Smooth muscle cell of the coronary artery (primary cell): ENCODE measurements around the gene TMEM8B. TPM values are rescaled to one million over a fixed set of nuclear protein-coding genes. Genes with fewer than 3 reads are reported as not detected.

Experiments
- total RNA-seq: library from RNA; depleted of rRNA; stranded (reverse); fragments of >200 nt; gene quantifications from 2 replicates; pipeline ENCODE4 v1.2.3, GENCODE V29; 2014; ENCODE audit warnings: low replicate concordance

Gene TMEM8B
- total RNA-seq, result 1.6 and 2.3 TPM in 2 replicates

GRCh38 chr9:35829084-35829763 lies at the start of gene TMEM8B:
TSS of gene TMEM8B (plus strand) at chr9:35829228. CDS start at chr9:35829448, 220 bp downstream.

GRCh38 chr9:35791297-35791921 lies 37.6 kb upstream of the TMEM8B start, which contains the start of gene NPR2:
TSS of gene NPR2 (plus strand) at chr9:35791591. CDS start at chr9:35792409, 818 bp downstream.

DNA sequence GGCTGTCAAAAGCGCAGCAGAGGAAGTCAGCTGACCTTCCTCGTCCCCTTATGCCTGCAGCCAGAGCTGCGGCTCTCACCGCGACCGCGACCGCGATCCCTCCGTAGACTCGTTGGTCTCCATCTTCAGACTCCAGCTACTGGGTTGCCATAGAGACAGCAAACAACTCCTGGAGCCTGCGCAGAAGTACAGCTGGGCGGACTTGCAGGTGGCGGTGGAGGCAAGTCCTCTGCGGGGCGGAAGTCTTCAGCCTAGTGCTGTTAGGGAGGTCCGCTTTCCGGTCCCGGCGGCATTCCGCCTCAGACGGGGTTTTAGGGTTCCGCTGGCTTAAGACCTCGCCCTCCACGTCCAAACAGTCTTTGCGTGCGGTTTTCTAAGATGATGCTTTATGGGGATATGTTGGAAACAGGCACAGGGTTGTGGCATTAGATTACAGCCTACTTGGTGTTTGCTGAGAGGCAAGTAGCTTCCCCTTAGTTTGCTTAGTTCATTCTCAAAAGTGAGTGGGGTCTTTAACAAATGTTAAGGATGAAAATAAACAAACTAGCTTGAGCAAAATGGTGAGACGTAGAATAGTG lies 16.9 kb upstream of the TMEM8B start, which contains the start of gene SPAG8:
SPAG8 (minus strand) TSS at position 238 of the 578 bp plus-strand sequence; CDS start at position 123, 115 bp downstream.

DNA sequence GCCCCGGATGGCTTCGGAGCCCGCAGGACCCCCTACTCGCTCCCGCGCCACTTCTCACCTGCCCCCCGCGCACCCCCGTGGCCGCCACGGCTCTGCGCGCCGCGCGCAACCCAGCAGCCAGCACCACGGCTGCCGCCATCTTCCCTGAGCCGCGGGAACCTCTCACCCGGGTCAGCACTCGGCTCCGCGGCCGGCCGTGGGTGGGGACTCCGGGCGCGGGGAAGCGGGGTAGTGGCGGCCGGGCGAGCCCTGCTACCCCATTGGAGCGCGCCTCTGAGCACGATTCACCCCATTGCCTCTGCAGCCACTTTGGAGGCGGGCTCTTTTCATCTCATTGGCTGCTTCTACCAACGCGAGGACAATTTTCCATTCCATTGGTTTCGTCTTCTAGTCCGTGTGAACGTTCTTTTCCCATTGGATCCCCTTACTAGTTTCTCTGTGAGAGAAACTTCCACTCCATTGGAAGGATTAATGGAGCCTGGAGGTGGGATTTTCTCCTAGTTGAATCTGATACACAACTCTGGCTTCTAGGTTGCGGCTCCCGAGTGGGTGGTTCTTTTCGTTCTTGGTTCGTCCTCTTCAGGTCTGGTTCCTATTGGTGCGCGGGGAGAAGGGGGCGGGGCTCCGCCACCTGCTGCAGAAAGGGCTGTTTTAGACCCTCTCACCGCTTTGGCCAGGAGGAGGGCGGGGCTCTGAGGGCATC lies 14.0 kb upstream of the TMEM8B start, which contains the start of gene HINT2:
HINT2 (minus strand) TSS at position 202 of the 703 bp plus-strand sequence; CDS start at position 139, 63 bp downstream.

DNA sequence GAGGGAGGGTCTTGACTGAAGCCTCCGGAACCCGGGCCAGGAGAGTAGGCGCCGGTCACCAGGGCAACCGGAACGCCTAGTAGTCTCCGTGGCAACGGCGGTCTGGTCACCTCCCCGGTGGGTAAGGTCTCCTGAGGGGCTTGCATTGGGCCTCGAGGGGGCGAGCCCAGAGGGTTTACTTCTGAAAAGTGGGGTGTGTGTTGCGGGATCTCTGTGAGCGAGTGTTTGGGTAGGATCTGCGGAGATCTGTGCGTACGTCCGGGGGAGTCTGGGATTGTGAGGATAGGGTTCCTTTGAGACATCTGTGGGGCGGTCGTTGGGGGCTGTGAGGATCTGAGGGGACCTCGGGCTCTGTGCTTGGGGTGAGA lies 328 bp upstream of the TMEM8B start, which contains the start of gene FAM221B:
FAM221B (minus strand) TSS at position 17 of the 368 bp plus-strand sequence. CDS start 2,571 bp downstream, outside the sequence.

DNA sequence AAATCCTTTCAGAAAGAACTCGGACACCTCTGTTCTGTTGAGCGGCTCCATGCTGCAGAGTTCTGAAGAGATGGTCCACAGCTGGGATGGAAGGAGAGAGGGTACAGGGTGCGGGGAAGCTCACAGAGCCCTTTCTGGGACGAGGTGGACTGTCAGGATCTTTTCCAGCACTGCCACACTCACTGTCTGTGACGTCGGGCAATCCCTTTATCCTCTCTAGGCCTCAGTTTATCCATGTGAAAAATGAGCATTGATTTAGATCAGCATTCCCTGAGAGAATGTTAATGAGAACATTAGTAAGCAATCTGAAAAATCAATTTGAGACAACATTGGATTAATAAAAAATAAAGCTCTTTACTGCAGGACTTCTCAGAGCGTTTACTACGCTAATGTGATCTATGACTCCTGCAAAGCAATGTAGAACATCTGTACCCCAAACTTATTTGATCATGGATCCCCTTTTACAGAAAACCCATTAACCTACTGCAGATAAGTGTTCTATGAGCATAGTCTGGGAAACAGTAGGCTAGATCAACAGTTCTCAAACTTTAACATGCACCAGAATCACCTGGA lies 41.4 kb downstream of the TMEM8B start, which contains the start of gene OR13J1:
OR13J1 (minus strand) TSS at position 51 of the 573 bp plus-strand sequence; CDS start at position 51, 0 bp downstream.

GRCh38 chr9:35905912-35906679 lies 77.1 kb downstream of the TMEM8B start, which contains the start of gene HRCT1:
TSS of gene HRCT1 (plus strand) at chr9:35906202. CDS start at chr9:35906288, 86 bp downstream.

DNA sequence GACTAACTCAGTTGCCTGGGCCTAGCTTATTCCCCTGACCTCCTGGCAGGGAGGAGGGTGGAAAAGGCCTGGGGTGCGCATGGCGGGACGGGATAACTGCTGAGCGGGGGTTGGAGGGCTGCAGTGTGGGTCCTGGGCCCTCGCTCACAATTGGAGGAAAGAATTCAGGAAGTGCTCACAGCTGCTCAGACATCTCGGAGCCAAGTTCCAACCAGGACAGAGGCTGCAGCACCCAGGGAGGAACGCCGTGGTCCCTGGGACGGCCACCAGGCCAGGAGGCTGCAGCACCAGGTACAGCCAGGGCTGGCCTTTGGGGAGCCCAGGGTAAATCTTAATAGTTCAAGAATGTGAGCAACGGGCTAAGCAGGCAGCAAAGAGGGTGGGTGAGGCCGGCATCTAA lies 80.2 kb downstream of the TMEM8B start, which contains the start of gene SPAAR:
SPAAR (plus strand) TSS at position 217 of the 400 bp plus-strand sequence. CDS start 974 bp downstream, outside the sequence.

Other genes starting within 250 kb of the TMEM8B start
- 5.7 and 18.8 TPM in 2 replicates for gene TESK1, start 224.0 kb upstream of the TMEM8B start, total RNA-seq
- 0.30 and 3.5 TPM in 2 replicates for gene CD72, start 210.8 kb upstream of the TMEM8B start, total RNA-seq
- gene SIT1, start 178.3 kb upstream of the TMEM8B start, total RNA-seq, result 0.12 and 0.15 TPM in 2 replicates
- gene RMRP, start 171.2 kb upstream of the TMEM8B start, total RNA-seq, result 21,628 and 54,922 TPM in 2 replicates
- gene CCDC107, start 170.9 kb upstream of the TMEM8B start, total RNA-seq, result 13.5 and 17.8 TPM in 2 replicates
- gene ARHGEF39, start 164.0 kb upstream of the TMEM8B start, total RNA-seq, result 0.53 TPM in 1 of 2 replicates, not detected in the other
- gene CA9, start 155.3 kb upstream of the TMEM8B start, total RNA-seq, result 0.98 TPM in 1 of 2 replicates, not detected in the other
- 835 and 1,197 TPM in 2 replicates for gene TPM2, start 139.3 kb upstream of the TMEM8B start, total RNA-seq
- gene TLN1, start 97.0 kb upstream of the TMEM8B start, total RNA-seq, result 309 and 372 TPM in 2 replicates
- 28.4 and 66.7 TPM in 2 replicates for gene CREB3, start 96.6 kb upstream of the TMEM8B start, total RNA-seq
- 23.5 and 27.1 TPM in 2 replicates for gene GBA2, start 80.0 kb upstream of the TMEM8B start, total RNA-seq
- gene RGP1, start 79.9 kb upstream of the TMEM8B start, total RNA-seq, result 8.3 and 11.0 TPM in 2 replicates
- gene MSMP, start 75.0 kb upstream of the TMEM8B start, total RNA-seq, result not detected in 2 replicates
- 18.7 and 19.5 TPM in 2 replicates for gene NPR2, start 37.6 kb upstream of the TMEM8B start, total RNA-seq
- gene SPAG8, start 17.0 kb upstream of the TMEM8B start, total RNA-seq, result 1.2 and 1.3 TPM in 2 replicates
- 11.3 and 37.8 TPM in 2 replicates for gene HINT2, start 14.2 kb upstream of the TMEM8B start, total RNA-seq
- not detected in 2 replicates for gene FAM221B, start 496 bp upstream of the TMEM8B start, total RNA-seq
- gene OR13J1, start 41.2 kb downstream of the TMEM8B start, total RNA-seq, result not detected in 2 replicates
- 12.0 TPM in 1 of 2 replicates, not detected in the other for gene HRCT1, start 77.0 kb downstream of the TMEM8B start, total RNA-seq
- 0.12 and 0.68 TPM in 2 replicates for gene SPAAR, start 80.3 kb downstream of the TMEM8B start, total RNA-seq
- 0.08 TPM in 1 of 2 replicates, not detected in the other for gene OR2S2, start 128.9 kb downstream of the TMEM8B start, total RNA-seq
- 39.6 and 44.8 TPM in 2 replicates for gene RECK, start 207.7 kb downstream of the TMEM8B start, total RNA-seq